HG03460 (cell line): Measurements from ENCODE around the gene SLC2A14.

ENCODE experiments used
- ATAC-seq: cut with Tn5 transposase; IDR thresholded peaks from one replicate; pipeline ENCODE4 v1.9.1; 2021; ENCODE audit not compliant: unreplicated experiment

SLC2A14 gene

GRCh38 chr12:7769999-7770398 lies 102.7 kb downstream of the SLC2A14 start:
- no peak for ATAC-seq
